ENCODE measurements around the gene AFF1. TPM values are rescaled to one million over a fixed set of nuclear protein-coding genes. Genes with fewer than 3 reads are reported as not detected.
A peak's percentile ranks its signal among the peaks of the same experiment; 100 is the strongest.

The AFF1 gene
- total RNA-seq, 1 experiment from 2014 or later, result 37.7 TPM

DNA sequence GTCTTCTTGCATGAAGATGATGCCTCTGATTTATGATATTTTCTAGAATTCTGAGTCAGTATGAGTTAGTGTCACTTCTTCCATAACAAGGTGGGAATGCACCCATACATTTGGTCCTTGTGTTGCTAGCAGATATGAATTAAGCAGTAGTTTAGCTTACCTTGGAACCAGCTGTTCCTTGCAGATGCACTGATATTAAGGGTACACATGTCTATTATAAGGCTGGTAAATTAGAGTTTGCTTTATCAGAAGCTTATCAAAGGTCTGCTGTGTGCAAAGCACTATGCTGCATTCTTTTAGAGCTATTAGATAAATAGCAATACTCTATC, 36.5 kb downstream of the AFF1 start:
- DNase-seq, result no peak
- TF ChIP-seq, protein P1, sequence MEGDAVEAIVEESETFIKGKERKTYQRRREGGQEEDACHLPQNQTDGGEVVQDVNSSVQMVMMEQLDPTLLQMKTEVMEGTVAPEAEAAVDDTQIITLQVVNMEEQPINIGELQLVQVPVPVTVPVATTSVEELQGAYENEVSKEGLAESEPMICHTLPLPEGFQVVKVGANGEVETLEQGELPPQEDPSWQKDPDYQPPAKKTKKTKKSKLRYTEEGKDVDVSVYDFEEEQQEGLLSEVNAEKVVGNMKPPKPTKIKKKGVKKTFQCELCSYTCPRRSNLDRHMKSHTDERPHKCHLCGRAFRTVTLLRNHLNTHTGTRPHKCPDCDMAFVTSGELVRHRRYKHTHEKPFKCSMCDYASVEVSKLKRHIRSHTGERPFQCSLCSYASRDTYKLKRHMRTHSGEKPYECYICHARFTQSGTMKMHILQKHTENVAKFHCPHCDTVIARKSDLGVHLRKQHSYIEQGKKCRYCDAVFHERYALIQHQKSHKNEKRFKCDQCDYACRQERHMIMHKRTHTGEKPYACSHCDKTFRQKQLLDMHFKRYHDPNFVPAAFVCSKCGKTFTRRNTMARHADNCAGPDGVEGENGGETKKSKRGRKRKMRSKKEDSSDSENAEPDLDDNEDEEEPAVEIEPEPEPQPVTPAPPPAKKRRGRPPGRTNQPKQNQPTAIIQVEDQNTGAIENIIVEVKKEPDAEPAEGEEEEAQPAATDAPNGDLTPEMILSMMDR (IDR thresholded peaks at IDR 0.05; ENCODE audit: unreplicated experiment), result no peak
- Mint-ChIP-seq H3K27ac (ENCODE audit: unreplicated experiment) (no peak overlapping the region), H3K36me3 (ENCODE audit: insufficient read depth, unreplicated experiment) (peaks cover 10% of the 10 kb centered on the region), H3K9me3 (ENCODE audit: low read depth, unreplicated experiment) (no peaks in the 10 kb centered on the region), H3K27me3 (ENCODE audit: unreplicated experiment) (no peaks in the 10 kb centered on the region), H3K4me3 (ENCODE audit: low read depth, unreplicated experiment) (no peak overlapping the region), H3K4me1 (ENCODE audit: low read depth, unreplicated experiment) (peaks cover 55% of the 10 kb centered on the region)
- no TSS peak for BruUV-seq (replicated peaks)
- CTCF ChIA-PET, result interaction anchor here (0.6 kb wide), 1 partner anchor 145 kb away, joined by 4 read pairs; no protein-coding TSS in a partner anchor
- intact Hi-C loops (cut with micrococcal nuclease; ENCODE audit: unreplicated experiment), result no loop called here

DNA sequence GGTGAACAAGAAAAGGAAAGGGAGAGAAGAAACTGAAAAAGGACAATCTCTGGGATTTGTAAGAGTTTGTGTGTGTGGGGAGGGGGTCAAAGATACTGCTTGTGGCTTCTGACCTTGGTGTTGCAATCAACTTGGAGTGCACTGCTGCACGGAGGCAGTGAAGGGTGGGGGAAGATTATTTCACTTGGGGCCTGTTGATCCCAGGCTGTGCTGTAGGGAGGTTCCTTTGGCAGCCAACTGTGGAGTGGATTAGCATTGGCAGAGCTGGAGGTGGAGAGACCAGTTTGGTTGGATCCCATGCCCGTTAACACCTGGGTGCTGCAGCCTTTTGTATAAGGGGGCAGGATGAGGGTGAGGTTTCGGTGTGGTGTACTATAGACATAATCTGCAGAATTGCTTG, 38.2 kb downstream of the AFF1 start:
- Mint-ChIP-seq H3K4me3 (ENCODE audit: low read depth, unreplicated experiment) (no peak overlapping the region), H3K36me3 (ENCODE audit: insufficient read depth, unreplicated experiment) (peaks cover 10% of the 10 kb centered on the region), H3K27ac (ENCODE audit: unreplicated experiment) (no peak overlapping the region), H3K27me3 (ENCODE audit: unreplicated experiment) (no peaks in the 10 kb centered on the region), H3K9me3 (ENCODE audit: low read depth, unreplicated experiment) (no peaks in the 10 kb centered on the region), H3K4me1 (ENCODE audit: low read depth, unreplicated experiment) (peaks cover 67% of the 10 kb centered on the region)
- DNase-seq, result peak; percentile 56
- intact Hi-C loops (cut with micrococcal nuclease; ENCODE audit: unreplicated experiment), result loop anchor here (2.0 kb wide), 1 partner anchor 34 kb away; no protein-coding TSS in a partner anchor
- TF ChIP-seq, protein P1 (IDR thresholded peaks at IDR 0.05; ENCODE audit: unreplicated experiment), result no peak
- CTCF ChIA-PET, result interaction anchor here (1.3 kb wide), 1 partner anchor 31 kb away, joined by 6 read pairs; no protein-coding TSS in a partner anchor
- BruUV-seq (replicated peaks), result no TSS peak

DNA sequence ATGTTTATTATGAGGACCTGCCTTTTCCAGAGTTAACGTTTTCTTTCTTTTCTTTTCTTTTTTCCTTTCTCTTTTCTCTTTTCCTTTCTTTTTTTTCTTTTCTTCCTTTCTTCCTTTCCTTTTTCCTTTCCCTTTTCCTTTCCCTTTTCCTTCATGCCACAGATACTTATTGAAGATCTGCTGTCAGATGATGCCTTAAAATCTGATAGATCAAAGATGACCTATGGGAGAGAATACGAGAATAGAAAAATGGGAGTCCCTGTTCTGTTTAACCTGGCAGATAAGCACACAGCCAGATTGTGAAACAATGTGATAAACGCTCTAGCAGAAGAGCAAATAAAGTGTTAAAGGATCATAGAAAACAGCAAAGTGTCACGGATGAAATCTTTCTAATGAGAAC, 38.9 kb downstream of the AFF1 start:
- Mint-ChIP-seq H3K9me3 (ENCODE audit: low read depth, unreplicated experiment) (no peaks in the 10 kb centered on the region), H3K4me3 (ENCODE audit: low read depth, unreplicated experiment) (no peak overlapping the region), H3K27me3 (ENCODE audit: unreplicated experiment) (no peaks in the 10 kb centered on the region), H3K36me3 (ENCODE audit: insufficient read depth, unreplicated experiment) (peaks cover 10% of the 10 kb centered on the region), H3K27ac (ENCODE audit: unreplicated experiment) (no peak overlapping the region), H3K4me1 (ENCODE audit: low read depth, unreplicated experiment) (peaks cover 67% of the 10 kb centered on the region)
- DNase-seq, result no peak
- TF ChIP-seq, protein P1 (IDR thresholded peaks at IDR 0.05; ENCODE audit: unreplicated experiment), result no peak
- intact Hi-C loops (cut with micrococcal nuclease; ENCODE audit: unreplicated experiment), result loop anchor here (2.0 kb wide), 1 partner anchor 35 kb away; no protein-coding TSS in a partner anchor
- no TSS peak for BruUV-seq (replicated peaks)
- CTCF ChIA-PET, result no interaction called here

DNA sequence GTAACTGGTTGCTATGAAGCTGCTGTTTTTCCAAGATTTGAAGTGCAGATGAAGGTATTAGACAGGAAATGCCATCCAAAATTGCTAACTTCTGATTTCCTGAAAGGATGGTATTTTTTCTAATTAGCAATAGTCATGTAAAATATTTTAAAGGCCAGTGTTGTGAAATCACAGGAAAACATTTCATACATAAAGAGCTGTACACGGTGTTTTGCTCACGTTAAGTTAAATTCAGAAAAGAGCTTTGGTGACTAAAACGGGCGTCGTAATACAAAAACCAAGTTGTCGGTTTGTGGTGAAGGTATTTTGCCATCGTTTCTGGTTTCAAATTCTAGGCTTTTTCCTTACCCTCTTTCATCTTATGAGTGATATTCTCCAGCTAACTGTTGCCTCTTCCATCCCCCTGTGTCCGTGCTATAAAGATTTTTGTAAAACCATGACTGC, 39.8 kb downstream of the AFF1 start:
- Mint-ChIP-seq H3K27me3 (ENCODE audit: unreplicated experiment) (no peaks in the 10 kb centered on the region), H3K27ac (ENCODE audit: unreplicated experiment) (no peak overlapping the region), H3K9me3 (ENCODE audit: low read depth, unreplicated experiment) (no peaks in the 10 kb centered on the region), H3K4me1 (ENCODE audit: low read depth, unreplicated experiment) (peaks cover 67% of the 10 kb centered on the region), H3K36me3 (ENCODE audit: insufficient read depth, unreplicated experiment) (peaks cover 10% of the 10 kb centered on the region), H3K4me3 (ENCODE audit: low read depth, unreplicated experiment) (no peak overlapping the region)
- DNase-seq, result no peak
- intact Hi-C loops (cut with micrococcal nuclease; ENCODE audit: unreplicated experiment), result no loop called here
- no TSS peak for BruUV-seq (replicated peaks)
- TF ChIP-seq, protein P1 (IDR thresholded peaks at IDR 0.05; ENCODE audit: unreplicated experiment), result no peak
- CTCF ChIA-PET, result interaction anchor here (0.6 kb wide), 1 partner anchor 36 kb away, joined by 4 read pairs; no protein-coding TSS in a partner anchor
